ENCODE results near the gene GSTA5.
"Not testable (repeated sequence)": the region's sequence is repeated elsewhere in the genome, so short reads cannot be mapped to it uniquely, and the experiment has no call there.

The GSTA5 gene

DNA sequence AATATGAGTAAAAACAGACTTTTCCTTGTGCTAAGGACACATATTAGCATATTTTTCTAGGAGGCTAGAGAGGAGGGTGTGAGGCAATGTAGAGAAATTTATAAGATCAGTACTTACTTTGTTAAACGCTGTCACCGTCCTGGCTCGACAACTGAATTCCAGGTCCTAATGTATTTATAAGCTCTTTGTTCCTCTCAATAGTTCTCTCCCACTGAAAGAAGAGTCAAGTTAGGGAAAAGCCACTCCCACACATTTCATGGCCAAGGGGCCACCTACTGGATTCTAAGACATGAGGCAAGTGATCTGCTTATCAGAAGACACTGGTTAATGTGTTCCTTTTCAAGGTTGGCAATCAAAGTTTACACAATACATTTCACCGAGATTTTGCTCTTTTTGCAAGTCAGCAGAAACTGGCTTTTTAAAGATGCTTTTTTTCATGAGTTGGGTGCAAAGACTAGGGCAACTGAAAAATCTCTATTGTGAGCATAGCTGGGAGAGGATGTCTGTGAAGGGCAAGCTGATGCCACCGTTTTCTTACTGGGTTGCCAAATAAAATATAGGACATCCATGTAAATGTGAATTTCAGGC is 36.9 kb downstream of the GSTA5 start, which contains the start of gene GSTA1:
TSS of gene GSTA1 (minus strand) at position 149 of the 588 bp plus-strand sequence. CDS start 4,549 bp downstream, outside the sequence.
- H3K9ac ChIP-seq (ENCODE audit: low read depth, low read length); H3K4me3 ChIP-seq (ENCODE audit: low read depth, low read length); H3K27me3 ChIP-seq (ENCODE audit: control insufficient read depth, insufficient read depth, low read length); H3K4me1 ChIP-seq (ENCODE audit: control insufficient read depth, insufficient read depth, low read length); H3K36me3 ChIP-seq (ENCODE audit: control insufficient read depth, insufficient read depth, low read length); H3K9me3 ChIP-seq (ENCODE audit: control insufficient read depth, insufficient read depth, low read length): not testable (repeated sequence)

DNA sequence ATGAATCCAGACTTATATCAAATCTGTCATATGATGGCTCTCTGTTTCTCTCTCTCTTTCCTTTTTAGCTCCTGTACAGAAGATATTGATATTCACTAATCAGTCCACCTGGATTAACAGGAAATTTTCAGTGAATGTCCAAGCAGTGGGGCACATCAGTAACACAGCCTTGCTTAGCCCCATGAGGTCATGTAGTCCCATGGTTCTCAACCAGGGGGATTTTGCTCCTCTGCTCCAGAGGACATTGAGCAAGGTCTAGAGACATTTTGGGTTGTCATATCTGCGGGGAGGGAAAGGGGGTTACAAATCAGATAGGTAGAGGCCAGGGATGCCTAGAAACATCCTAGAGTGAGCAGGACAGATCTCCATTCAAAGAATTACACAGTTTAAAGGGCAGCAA is 37.8 kb downstream of the GSTA5 start:
- no peak overlapping the region for H3K9ac ChIP-seq (ENCODE audit: low read depth, low read length)
- no peaks in the 10 kb centered on the region for H3K4me1 ChIP-seq (ENCODE audit: control insufficient read depth, insufficient read depth, low read length)
- no peaks in the 10 kb centered on the region for H3K9me3 ChIP-seq (ENCODE audit: control insufficient read depth, insufficient read depth, low read length)
- no peak overlapping the region for H3K4me3 ChIP-seq (ENCODE audit: low read depth, low read length)
- no peaks in the 10 kb centered on the region for H3K36me3 ChIP-seq (ENCODE audit: control insufficient read depth, insufficient read depth, low read length)
- H3K27me3 ChIP-seq (ENCODE audit: control insufficient read depth, insufficient read depth, low read length) = no peaks in the 10 kb centered on the region

DNA sequence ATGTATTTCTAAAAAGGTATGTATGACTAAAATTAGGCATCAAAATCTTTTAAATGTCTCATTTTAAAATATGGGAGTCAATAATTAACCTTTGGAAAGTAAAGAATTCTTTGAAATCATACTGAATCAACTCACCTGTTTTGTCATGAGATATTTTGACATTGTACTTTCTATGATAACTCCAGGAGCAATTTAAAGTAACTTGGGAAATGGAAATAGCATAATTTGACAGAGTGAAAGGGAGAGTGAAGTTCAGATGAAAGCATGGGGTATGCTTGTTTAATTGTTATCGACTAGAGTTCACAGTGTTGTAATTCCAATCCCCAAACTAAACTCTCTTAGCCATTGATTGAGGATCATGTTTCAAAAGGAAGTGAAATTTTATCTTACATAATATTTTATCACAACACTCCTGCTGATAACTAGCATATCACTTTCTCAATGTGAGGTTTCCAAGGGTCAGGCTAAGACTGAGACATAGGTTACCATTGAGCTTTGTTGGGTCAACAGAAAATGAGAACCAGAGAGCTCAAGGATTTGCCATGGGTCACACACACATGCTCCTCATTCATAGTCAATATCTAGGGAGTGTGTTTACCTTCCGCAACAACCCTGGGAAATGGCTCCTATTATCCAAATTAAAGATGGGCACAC is 39.3 kb downstream of the GSTA5 start:
- no peaks in the 10 kb centered on the region for H3K27me3 ChIP-seq (ENCODE audit: control insufficient read depth, insufficient read depth, low read length)

DNA sequence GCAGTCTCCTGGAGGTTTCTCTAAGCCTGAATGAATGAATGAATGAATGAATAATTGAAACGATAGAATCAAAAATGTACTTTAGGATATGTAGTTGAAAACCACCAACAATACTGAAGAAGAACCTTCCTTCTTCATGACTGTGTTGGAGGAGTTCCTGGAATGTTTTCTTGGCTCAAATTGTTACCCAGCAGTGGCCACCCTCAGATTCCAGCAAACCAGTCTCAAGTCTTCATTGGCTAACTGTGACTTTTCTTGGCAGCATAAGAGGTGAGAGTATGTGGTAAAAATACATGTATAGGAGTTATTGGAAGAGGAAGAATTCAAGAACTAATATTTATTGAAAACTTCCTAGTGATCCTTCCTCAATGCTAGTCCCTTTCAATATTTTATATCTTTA is 41.3 kb downstream of the GSTA5 start:
- H3K9ac ChIP-seq (ENCODE audit: low read depth, low read length); H3K36me3 ChIP-seq (ENCODE audit: control insufficient read depth, insufficient read depth, low read length); H3K27me3 ChIP-seq (ENCODE audit: control insufficient read depth, insufficient read depth, low read length); H3K4me3 ChIP-seq (ENCODE audit: low read depth, low read length); H3K9me3 ChIP-seq (ENCODE audit: control insufficient read depth, insufficient read depth, low read length); H3K4me1 ChIP-seq (ENCODE audit: control insufficient read depth, insufficient read depth, low read length): not testable (repeated sequence)

More for the DNA sequence above, 39.3 kb downstream of the GSTA5 start:
- Histone ChIP-seq H3K4me3 (ENCODE audit: low read depth, low read length) (no peak overlapping the region), H3K9me3 (ENCODE audit: control insufficient read depth, insufficient read depth, low read length) (no peaks in the 10 kb centered on the region), H3K9ac (ENCODE audit: low read depth, low read length) (no peak overlapping the region), H3K4me1 (ENCODE audit: control insufficient read depth, insufficient read depth, low read length) (no peaks in the 10 kb centered on the region), H3K36me3 (ENCODE audit: control insufficient read depth, insufficient read depth, low read length) (no peaks in the 10 kb centered on the region)

DNA sequence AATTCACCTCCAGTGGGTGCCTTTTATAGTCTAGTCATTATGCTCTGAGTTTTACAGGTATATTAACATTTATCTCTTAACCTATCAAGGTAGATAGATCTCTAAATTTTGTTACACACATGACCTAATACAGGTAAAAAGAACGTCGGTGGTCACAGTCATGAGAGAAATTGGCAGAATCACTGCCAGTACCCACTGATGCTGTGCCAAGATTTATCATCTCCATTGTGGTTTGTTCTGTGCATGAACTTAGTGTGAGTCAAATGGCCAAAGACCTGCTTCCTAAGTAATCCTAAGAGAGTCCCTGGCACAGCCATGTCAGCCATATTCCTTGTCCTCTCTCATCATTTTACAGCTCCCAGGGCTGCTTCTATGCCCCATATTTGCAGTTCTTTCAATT is 46.2 kb downstream of the GSTA5 start:
- not testable (repeated sequence) for H3K9ac ChIP-seq (ENCODE audit: low read depth, low read length); H3K9me3 ChIP-seq (ENCODE audit: control insufficient read depth, insufficient read depth, low read length); H3K4me1 ChIP-seq (ENCODE audit: control insufficient read depth, insufficient read depth, low read length); H3K27me3 ChIP-seq (ENCODE audit: control insufficient read depth, insufficient read depth, low read length); H3K36me3 ChIP-seq (ENCODE audit: control insufficient read depth, insufficient read depth, low read length); H3K4me3 ChIP-seq (ENCODE audit: low read depth, low read length)

DNA sequence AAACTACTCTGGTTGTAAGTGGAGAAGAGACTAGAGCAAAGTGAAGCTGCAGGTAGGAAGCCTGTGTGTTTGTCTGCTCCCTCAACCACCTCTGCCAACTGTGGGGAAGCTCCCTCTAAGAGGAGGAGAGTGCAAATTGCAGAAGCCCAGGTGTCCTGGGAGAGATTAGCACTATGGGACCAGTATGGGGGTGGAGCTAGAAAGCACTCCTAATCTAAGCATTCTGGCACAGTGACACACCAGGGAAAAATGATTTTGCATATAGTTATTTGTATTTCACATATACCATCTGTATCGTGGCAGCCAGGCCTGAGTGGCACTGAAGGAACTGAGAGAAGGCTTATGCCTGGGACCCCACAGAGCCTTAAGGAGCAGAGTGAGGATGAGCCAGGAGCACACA is 49.8 kb downstream of the GSTA5 start:
- Histone ChIP-seq H3K36me3 (ENCODE audit: control insufficient read depth, insufficient read depth, low read length) (no peaks in the 10 kb centered on the region), H3K9me3 (ENCODE audit: control insufficient read depth, insufficient read depth, low read length) (no peaks in the 10 kb centered on the region), H3K27me3 (ENCODE audit: control insufficient read depth, insufficient read depth, low read length) (no peaks in the 10 kb centered on the region), H3K4me3 (ENCODE audit: low read depth, low read length) (no peak overlapping the region), H3K9ac (ENCODE audit: low read depth, low read length) (no peak overlapping the region), H3K4me1 (ENCODE audit: control insufficient read depth, insufficient read depth, low read length) (no peaks in the 10 kb centered on the region)

DNA sequence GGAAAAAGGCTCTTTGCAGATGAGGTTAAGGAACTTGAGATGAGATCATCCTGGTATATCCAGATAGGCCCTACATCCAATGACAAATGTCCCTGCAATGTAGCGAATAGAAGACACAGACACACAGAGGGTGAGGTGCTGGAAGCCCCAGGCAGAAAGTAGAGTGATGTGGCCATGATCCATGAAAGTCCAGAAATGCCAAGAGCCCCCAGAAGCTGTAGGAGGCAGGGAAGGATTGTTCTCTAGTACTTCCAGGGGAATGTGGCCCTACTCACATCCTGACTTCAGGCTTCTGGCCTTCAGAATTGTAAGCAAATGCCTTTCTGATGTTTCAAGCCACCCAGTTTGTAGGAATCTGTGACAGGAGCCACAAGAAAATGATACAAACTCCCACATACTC is 51.0 kb downstream of the GSTA5 start:
- H3K9ac ChIP-seq (ENCODE audit: low read depth, low read length); H3K9me3 ChIP-seq (ENCODE audit: control insufficient read depth, insufficient read depth, low read length); H3K4me3 ChIP-seq (ENCODE audit: low read depth, low read length); H3K36me3 ChIP-seq (ENCODE audit: control insufficient read depth, insufficient read depth, low read length); H3K4me1 ChIP-seq (ENCODE audit: control insufficient read depth, insufficient read depth, low read length); H3K27me3 ChIP-seq (ENCODE audit: control insufficient read depth, insufficient read depth, low read length): not testable (repeated sequence)

DNA sequence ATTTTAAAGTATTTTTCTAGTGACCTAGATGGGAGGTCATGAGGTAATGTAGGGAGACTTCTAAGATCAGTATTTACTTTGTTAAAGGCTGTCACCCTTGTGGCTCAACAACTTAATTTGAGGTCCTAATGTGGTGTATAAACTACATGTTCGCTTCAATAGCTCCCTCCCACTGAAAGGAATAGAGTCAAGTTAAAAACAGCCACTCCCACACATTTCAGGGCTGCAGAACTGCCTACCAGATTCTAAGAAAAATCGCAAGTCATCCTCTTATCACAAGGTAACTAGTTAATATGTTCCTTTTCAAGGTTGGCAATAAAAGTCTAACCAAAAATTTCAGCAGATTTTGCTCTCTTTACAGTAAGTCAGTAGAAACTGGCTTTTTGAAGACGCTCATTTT is 52.1 kb downstream of the GSTA5 start:
- H3K9me3 ChIP-seq (ENCODE audit: control insufficient read depth, insufficient read depth, low read length) = no peaks in the 10 kb centered on the region
- H3K9ac ChIP-seq (ENCODE audit: low read depth, low read length) = no peak overlapping the region
- no peak overlapping the region for H3K4me3 ChIP-seq (ENCODE audit: low read depth, low read length)
- no peaks in the 10 kb centered on the region for H3K36me3 ChIP-seq (ENCODE audit: control insufficient read depth, insufficient read depth, low read length)
- H3K4me1 ChIP-seq (ENCODE audit: control insufficient read depth, insufficient read depth, low read length) = no peaks in the 10 kb centered on the region
- no peaks in the 10 kb centered on the region for H3K27me3 ChIP-seq (ENCODE audit: control insufficient read depth, insufficient read depth, low read length)

DNA sequence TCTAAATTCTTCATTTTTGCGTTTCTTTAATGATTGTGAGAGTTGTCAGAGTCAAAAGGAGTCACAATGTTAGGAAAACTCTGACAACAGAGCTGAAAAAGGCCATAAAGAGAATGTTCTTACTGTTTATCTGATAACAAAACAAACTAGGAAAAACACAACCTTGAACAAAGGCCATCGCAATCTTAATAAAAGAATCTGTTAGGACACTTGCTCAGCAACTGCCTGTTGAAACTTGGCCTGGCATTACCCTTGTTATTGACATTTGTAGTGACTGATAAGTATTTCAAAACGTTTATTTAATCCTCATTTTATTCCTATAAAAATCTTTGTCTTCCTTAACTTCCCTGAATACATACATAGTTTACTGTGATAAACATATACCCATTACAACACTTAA is 52.7 kb downstream of the GSTA5 start:
- no peaks in the 10 kb centered on the region for H3K27me3 ChIP-seq (ENCODE audit: control insufficient read depth, insufficient read depth, low read length)
- H3K36me3 ChIP-seq (ENCODE audit: control insufficient read depth, insufficient read depth, low read length) = no peaks in the 10 kb centered on the region
- no peaks in the 10 kb centered on the region for H3K9me3 ChIP-seq (ENCODE audit: control insufficient read depth, insufficient read depth, low read length)
- no peak overlapping the region for H3K4me3 ChIP-seq (ENCODE audit: low read depth, low read length)
- H3K4me1 ChIP-seq (ENCODE audit: control insufficient read depth, insufficient read depth, low read length) = no peaks in the 10 kb centered on the region
- no peak overlapping the region for H3K9ac ChIP-seq (ENCODE audit: low read depth, low read length)

DNA sequence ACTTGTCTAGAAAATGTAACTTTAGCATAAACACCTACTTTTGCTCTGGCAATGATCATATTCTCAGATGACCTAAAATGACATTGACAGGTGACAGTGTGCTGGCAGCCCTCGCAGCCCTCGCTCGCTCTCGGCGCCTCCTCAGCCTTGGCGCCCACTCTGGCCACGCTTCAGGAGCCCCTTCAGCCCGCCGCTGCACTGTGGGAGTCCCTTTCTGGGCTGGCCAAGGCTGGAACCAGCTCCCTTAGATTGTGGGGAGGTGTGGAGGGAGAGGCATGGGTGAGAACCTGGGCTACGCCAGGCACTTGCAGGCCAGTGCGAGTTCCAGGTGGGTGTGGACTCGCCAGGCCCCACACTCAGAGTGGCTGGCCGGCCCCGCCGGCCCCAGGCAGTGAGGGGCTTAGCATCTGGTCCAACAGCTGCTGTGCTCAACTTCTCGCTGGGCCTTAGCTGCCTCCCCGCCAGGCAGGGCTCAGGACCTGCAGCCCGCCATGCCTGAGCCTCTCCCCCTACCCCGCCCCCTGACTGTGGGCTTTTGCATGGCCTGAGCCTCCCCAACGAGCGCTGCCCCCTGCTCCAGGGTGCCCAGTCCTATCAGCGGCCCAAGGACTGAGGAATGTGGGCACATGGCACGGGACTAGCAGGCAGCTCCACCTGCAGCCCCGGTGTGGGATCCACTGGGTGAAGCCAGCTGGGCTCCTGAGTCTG is 54.2 kb downstream of the GSTA5 start:
- H3K36me3 ChIP-seq (ENCODE audit: control insufficient read depth, insufficient read depth, low read length) = no peaks in the 10 kb centered on the region
- no peak overlapping the region for H3K4me3 ChIP-seq (ENCODE audit: low read depth, low read length)
- H3K27me3 ChIP-seq (ENCODE audit: control insufficient read depth, insufficient read depth, low read length) = no peaks in the 10 kb centered on the region
- no peak overlapping the region for H3K9ac ChIP-seq (ENCODE audit: low read depth, low read length)
- H3K4me1 ChIP-seq (ENCODE audit: control insufficient read depth, insufficient read depth, low read length) = no peaks in the 10 kb centered on the region
- no peaks in the 10 kb centered on the region for H3K9me3 ChIP-seq (ENCODE audit: control insufficient read depth, insufficient read depth, low read length)

DNA sequence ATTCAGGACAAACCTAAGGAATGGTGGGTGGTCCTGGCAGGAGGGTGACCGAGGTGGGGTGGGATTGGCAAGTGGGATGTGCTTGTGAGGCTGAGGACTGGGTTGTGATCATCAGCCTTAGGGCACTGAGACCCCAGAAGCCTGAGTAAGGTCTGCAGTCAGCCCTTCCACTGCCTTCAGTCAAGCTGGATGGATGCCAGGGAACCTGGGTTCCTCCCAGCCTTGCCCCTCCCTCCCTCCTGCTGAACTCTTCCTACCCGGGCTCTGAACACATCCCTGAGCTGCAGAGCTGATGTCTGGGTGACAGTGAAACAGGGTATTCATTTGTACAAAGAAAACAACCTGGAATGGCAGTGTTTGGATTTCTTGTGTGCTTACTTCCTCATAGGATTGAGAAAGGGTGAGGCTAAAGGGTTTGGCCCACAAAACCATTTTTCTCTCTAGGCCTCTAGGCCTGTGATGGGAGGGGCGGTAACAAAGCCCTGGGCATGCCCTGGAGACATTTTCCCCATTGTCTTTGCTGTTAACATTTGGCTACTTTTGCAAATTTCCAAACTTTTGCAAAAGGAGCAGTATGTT is 57.8 kb downstream of the GSTA5 start:
- H3K4me1 ChIP-seq (ENCODE audit: control insufficient read depth, insufficient read depth, low read length); H3K36me3 ChIP-seq (ENCODE audit: control insufficient read depth, insufficient read depth, low read length); H3K9me3 ChIP-seq (ENCODE audit: control insufficient read depth, insufficient read depth, low read length); H3K4me3 ChIP-seq (ENCODE audit: low read depth, low read length); H3K9ac ChIP-seq (ENCODE audit: low read depth, low read length); H3K27me3 ChIP-seq (ENCODE audit: control insufficient read depth, insufficient read depth, low read length): not testable (repeated sequence)

DNA sequence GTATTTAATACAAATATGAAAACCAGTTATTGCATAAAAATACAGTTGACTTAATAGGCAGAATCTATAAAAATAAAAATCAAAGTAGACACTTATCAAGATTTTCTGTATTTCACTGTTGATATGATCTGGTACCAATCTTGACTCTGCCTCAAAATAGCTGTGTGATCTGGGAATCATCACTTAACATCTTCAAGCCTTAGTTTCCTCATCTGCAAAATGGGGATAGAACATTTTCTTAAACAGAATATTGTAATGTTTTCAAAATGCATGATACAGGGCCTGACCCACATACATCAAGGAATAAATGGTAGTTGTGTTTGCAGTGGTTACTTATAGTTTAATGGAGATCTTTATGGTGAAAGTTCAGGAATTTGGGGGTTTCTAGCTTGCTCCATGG is 58.4 kb downstream of the GSTA5 start:
- H3K4me3 ChIP-seq (ENCODE audit: low read depth, low read length); H3K9me3 ChIP-seq (ENCODE audit: control insufficient read depth, insufficient read depth, low read length); H3K36me3 ChIP-seq (ENCODE audit: control insufficient read depth, insufficient read depth, low read length); H3K9ac ChIP-seq (ENCODE audit: low read depth, low read length); H3K4me1 ChIP-seq (ENCODE audit: control insufficient read depth, insufficient read depth, low read length); H3K27me3 ChIP-seq (ENCODE audit: control insufficient read depth, insufficient read depth, low read length): not testable (repeated sequence)

All from iPS-15b (cell line).